ENCODE results near the gene PSG6.
"Not testable (repeated sequence)": the region's sequence is repeated elsewhere in the genome, so short reads cannot be mapped to it uniquely, and the experiment has no call there.

- not testable (repeated sequence) for TF ChIP-seq POLR2A, CTCF, POLR2AphosphoS5 (IDR thresholded peaks at IDR 0.05)
These were observed 19.4 kb upstream of the PSG6 start, which contains the start of gene PSG7 for GRCh38 chr19:42937107-42937506.

Measured in prostate gland (tissue), 2 donors.